HL-60 (cell line): ENCODE data around the gene RNASE1.

Source experiments
- CTCF ChIP-seq: IDR thresholded peaks from one replicate; pipeline ENCODE4 v1.5.1; 2011; ENCODE audit warnings: low read length, control low read depth, inconsistent platforms; ENCODE audit not compliant: insufficient read depth
- GABPA ChIP-seq: IDR thresholded peaks from 2 replicates; pipeline ENCODE4 v1.6.1; 2012; ENCODE audit warnings: low read depth
- POLR2AphosphoS5 ChIP-seq: IDR thresholded peaks from 2 replicates; pipeline ENCODE4 v1.6.1; 2012; ENCODE audit warnings: low read depth
- REST ChIP-seq: IDR thresholded peaks from 2 replicates; pipeline ENCODE4 v1.6.1; 2012; ENCODE audit warnings: low read depth; ENCODE audit not compliant: insufficient replicate concordance
- SPI1 ChIP-seq: IDR thresholded peaks from 2 replicates; pipeline ENCODE4 v1.6.1; 2012; ENCODE audit warnings: low read depth, mild to moderate bottlenecking, borderline replicate concordance

- no peak for TF ChIP-seq CTCF
- no peak for TF ChIP-seq POLR2AphosphoS5
- TF ChIP-seq SPI1, result no peak
- TF ChIP-seq REST, result no peak
- no peak for TF ChIP-seq GABPA
These were observed 3.7 kb downstream of the RNASE1 start for GRCh38 chr14:20798932-20799331.
